GM18858 (cell line): ENCODE measurements around the gene PLA2G4F.

ENCODE experiments used
- ATAC-seq: cut with Tn5 transposase; IDR thresholded peaks from one replicate; pipeline ENCODE4 v1.9.1; 2021; ENCODE audit not compliant: unreplicated experiment

PLA2G4F gene

DNA sequence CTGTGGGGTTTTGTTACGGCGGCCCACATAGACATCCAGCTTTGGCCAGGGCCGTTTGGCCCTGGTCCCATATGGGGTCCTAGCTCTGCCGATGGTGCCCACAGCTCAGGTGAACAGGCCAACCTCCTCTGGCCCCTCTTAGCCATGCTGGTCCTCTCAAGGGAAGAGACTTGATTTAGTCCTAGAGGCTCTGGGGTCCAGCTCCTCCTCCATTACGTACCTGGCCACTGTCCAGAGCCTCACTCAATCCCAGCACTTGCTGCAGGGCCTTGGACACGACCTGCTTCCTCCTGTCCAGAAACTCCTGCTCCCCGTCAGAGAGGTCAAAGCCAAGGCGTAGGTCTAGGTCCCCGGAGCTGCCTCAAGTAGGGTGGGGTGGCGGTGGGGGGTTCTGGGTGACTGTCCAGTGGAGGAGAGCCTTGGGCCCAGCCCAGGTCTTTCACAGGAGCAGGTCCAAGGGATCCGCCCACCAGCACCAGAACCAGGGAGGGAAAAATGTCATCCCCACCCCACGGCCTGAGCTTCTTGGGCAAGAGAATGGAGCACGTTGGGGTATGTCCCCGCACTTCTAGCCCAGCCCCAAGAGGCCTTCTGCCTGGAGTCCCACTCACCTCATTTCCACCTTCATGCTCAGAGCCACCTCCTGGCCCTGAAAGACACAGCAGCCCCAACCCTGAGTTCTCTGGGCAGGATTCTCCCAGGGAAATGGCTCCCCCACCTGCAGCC is 6.8 kb downstream of the PLA2G4F start:
- no peak for ATAC-seq

DNA sequence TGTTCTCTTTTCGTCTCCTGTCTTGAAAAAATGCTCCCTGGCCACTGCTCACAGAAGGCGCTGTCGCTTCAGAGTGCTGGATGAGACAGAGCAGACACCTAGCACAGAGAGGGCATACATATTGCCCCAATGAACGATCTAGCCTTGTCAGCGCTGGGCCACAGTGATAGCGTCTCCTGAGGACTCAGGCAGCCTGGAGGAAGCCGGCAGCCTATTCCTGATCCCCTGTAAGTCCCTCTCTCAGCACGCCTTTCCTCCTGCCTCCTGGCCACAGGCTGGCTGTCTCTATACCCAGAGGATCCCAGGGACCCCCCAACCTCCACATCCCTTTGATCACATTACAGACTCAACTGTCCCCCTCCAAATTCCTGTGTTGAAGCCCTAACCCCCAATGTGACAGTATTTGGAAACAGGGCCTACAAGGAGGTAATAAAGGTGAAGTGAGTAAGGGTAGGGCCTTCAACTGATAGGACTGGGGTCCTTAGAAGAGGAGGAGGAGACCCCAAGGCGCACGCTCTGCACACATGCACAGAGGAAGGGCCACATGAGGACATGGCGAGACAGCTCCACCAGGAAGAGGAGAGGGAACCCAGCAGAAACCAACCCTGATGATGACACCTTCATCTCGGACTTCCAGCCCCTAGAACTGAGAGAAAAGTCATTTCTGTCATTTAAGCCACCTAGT is 7.5 kb downstream of the PLA2G4F start:
- no peak for ATAC-seq

DNA sequence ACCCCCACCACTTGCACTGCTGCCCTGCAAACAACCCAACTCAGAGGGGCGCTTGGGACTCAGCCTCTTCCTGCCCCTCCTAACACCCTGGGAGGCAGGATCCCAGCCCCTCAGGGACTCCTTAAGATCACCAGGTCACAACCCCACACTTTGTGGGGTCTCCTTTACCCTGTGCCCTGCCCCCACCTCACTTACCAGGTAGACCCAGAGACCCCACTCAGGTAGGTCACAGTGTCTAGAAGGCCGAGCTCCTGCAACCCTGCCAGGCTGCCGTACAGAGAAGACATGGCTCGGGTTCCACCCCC is 9.1 kb downstream of the PLA2G4F start:
- no peak for ATAC-seq

DNA sequence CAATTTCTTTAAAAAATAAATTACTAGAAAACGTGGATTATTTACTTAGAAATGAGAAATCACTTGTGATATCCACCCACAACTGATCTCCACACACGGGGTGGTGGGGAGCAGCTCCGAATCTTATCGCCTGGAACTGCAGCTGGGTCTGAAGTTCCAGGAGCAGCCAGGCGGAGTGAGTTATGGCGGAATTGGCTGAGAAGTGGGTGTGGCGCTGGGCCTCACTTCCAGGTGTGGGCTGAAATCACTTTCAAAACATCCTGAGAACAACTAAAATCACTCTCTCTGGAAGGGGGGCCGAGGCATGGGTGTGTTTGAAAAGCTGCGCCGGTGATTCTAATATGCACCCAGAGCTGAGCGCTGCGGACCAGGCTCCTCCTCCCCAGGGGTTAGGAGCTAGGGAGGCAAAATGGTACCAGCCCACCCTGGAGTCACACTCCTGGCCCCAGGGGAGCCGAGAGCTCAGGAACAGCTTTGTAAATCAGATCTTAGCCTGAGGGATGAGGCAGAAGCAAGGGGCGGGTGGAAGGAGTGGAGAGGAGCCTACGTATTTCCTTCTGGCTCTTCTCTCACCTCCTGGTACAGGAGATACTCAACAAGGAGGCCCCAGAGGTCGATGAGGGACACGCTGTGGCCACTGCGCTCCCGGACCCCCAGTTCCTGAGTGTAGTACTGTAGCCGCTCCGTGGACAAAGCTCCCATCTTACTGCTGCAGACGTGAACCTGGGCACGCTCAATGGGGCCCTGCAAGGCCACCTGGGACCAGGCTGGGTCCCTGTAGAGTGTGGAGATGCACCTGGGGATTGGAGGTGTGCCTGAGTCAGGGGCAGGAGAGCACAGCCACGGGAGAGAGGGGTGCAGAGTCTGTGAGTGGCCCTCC is 9.6 kb downstream of the PLA2G4F start:
- no peak for ATAC-seq

DNA sequence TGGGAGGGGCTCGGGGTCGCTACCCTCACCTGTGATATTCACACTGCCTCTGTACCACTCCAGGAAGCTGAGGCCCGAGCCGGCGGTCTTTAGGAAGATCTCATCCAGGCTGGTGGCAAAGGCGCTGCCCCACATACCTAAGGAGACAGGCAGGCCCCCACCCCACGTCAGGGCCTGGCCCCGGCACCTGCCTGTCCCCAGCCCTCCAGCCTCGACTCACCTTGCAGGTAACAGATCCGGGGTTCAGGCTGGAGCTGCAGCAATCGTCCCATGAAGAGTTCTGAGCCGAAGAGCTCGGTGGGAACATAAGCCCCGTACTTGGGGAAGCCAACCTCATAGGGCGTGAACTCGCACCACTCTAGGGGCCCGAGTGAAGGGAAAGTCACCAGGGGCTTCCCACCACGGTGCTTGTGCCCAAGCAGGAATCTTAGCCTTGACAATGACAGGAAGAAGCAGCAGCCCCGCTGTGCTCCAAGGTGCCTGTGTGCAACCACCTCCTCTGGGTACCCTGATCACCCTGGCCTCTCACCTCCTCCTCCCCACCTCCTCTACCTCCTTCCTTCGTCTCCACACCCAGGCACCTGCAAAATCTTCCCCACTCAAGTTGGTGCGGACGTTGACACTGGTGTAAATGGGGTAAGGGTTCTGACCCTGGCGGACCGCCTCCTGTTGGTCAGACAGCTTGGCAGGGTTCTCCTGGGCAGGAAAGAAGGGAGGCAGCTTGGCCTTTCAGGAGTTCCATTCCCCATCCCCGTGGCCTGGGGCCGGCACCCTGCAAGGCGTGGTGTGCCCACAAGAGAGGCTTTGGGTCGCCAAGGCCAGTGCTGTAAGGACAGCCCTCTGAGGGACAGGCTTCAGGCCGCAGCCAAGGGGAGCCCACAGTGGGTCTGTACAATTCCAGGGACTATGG is 10.6 kb downstream of the PLA2G4F start:
- no peak for ATAC-seq

DNA sequence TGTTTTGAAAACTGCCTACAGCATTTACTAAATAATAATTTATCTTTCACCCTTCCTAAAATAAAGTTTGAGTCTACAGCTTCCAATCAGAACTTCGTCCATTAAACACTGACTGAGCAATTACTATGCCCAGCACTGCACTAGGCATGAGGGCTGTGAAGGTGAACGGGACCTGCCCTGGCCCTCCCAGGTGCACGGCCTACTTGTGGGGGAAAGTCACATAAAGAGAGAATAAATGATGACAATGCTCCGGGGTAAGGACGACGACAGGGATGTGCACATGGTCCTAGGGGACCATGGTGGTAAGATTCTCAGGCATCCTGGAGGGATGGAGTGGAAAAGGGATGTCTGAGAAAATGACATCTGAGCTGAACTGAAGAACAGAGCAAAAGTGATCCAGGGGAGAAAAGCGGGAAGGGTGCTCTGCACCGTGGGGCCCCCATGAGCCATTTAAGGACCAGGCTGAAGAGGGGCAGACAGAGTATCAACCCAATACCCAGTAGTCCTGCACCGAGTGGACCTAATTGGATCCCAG is 11.5 kb downstream of the PLA2G4F start:
- ATAC-seq = no peak

DNA sequence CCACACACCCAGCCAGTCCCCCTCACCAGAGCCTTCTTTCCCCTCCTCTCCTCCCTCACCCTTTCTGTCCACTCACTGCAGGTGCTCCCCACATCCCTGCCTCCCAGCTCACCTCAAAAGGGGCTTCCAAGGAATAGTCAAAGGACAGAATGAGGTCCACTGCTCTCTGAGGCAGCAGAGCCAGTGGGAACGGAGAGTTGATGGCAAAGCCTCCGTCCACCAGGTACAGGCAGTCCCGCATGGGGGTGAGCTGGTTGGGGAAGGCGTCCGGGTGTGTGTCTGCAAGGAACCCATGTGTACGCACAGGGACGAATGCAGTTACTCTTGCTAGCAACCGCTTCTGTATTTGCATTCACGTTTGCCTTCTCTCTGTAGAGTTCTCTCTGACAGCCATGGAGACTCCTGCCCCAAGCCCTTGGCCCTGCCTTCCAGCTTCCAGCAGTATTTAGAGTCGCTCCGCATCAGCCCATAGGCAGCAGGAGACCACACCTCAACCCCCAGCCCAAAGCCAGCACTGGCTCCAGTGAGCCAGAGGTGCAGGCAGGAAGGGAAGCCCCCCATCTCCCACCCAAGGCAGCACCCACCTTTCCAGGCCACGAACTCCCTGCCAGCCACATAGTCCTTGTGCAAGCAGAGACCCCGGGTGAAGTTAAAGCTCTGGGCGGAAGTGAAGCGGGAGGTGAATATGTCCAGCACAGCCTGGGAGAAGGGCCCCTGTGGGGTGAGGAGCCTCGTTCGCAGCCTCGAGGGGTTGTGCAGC is 12.4 kb downstream of the PLA2G4F start:
- ATAC-seq = no peak

DNA sequence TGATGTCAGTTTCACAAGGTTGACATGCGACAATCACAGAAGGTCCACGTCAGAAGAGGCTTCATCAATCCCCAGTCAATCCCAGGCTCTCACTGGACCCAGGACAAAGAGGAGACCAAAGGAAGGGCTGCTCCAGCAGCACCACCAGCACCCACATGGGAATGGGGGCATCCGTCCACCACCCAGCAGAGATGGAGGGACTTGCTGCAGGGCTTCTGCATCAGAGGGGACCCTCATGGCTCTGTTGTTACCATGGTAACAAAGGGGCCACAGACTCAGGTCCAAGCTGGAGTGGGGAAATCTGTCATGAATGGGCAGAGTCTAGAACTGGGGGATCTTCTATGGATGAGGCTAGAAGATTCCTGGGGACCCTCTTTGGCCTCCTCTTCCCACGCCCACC is 13.1 kb downstream of the PLA2G4F start:
- ATAC-seq = no peak

DNA sequence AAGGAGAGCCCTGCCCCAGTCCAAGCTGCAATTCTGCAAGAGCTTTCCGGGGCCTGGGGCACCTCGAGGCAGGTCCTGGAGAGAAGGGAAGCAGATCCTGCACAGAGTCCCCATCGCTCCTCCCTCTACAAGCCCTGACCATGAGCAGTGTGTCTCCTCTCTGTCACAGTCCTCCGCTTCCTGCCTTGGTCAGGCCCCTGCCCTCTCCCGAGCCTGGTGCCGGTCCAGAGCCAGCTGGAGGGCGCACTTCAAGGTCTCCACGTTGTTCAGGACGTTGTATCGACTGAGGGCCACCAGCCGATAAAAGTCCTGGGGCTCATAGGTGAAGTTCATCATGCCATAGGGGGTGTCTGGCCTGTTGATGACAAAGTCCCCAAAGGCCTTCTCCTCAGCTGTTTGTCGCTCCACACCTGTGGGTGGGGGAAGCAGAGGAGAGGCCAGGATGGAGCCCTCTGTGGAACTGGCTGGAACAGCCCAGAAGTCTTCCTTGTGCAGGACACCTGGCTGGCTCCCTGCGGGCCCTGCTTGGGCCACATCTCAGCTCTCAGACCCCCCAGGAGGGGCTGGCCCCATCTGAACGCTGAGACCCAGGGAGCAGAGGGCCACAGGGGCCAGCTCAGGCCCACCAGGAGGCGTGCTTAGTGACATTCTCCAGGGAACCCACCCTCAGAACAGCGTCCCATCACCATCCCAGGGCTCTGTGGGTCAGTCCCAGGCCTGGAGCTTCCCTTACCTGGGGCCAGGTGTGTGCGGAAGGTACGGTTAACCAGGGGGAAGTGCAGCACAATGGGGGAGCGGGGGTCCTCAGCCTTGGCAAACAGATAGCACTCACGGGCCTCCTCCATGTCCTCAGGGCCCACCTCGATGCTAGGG is 14.4 kb downstream of the PLA2G4F start:
- ATAC-seq = no peak

DNA sequence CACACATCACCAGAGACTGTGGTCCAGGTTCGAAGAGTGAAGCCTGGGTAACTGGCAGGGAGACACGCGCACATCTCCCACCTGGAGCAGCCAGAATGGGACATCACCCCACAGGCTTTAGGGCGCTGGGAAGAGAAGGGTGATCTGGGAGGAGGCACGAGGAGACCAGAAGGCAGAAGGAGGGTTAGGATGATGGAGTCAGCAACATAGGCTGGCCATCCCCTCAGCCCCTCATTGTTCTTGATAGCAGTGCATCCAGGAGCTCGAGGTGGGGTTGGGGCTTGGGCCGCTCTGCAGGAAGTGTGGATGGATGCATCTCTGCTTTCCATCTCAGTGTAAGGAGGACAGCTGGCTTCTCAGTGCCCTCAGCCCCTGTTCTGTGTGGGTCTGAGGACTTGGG is 15.2 kb downstream of the PLA2G4F start:
- no peak for ATAC-seq

DNA sequence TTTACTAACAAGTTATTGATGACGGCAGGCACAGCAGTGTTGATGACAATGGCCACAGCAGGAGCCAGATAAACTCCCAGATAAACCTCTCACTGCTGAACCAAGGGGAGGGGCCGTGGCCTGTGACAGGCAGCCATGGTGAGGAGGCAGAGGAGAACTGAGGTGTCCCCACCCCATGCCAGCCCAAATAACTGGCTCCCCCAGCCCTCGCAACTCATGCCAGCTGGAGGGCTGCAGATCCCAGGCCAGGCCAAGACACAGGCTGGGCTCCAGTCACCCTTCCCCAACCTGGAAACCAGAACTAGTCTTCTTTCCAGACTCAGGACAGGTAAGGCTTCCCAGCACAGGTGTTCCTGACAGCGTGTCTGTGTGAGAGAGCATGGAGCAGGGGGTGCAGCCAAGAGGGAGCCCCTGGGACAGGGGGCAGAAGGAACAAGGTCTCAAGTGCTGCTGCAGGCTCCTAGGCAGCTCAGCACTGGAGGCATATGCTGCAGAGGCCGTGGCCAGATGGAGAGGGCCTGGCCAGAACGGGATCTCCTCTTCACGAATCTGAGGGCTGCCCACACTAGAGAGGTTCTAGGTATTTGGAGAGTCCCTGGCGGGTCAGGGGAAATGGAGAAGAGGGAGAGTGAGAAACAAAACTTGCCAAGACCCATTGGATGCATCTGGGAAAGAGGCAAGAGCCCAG is 15.9 kb downstream of the PLA2G4F start:
- ATAC-seq = no peak

DNA sequence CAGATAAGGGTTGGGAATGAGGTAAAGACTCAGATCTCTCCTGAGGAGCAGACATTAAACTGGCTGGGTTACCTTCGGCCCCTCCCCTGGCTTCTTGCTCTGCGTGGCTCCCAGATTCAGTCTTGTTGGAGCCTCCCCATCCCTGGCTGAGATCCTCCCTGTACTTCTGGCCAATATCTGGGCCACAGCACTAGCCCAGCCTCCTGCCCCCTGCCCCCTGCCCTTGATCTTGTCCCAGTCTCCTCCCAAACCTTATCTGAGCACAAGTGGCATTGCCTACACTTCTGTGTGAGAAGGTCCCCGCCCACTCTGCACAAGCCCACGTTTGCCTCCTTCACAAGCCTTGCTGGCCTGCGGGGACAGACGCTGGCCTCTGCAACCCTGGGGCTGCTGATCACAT is 16.8 kb downstream of the PLA2G4F start:
- no peak for ATAC-seq

DNA sequence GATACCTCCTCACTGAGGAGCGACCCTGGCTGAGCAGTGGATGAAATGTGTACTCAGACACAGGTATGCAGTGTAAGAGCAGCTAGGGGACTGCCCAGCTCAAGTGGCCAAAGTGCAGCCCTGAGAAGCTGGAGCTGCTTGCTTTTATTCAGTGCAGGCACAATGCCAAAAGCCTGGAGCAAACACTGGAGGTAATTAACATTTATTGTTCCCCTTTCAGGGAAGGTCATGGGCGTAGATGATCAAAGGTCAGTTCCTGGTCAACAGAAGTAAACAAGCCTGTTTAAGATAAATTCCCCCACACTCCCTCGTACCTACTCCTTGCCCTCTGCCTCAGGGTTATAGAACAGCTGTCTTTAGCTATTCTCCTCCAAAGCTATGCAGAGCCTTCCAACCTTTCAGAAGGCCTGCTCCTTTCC is 17.5 kb downstream of the PLA2G4F start:
- no peak for ATAC-seq

DNA sequence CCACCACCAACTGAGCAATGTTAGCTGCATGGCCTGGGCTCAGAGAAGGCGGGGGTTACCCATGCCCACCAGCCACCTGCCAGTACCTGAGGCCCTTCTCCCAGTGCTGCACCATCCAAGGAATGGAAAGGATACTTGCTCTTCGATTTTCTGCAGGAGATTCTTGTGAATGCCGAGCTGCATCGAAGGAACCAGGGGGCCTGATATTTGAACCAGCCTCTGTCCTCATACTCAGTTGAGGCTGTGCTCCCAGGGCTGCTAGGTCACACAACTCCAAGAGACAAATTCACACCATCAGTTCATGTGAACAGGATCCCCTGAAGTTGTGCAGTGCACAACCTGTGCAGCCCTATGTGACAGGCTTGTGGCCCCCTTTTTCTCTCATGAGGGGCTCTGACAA is 18.0 kb downstream of the PLA2G4F start:
- ATAC-seq = no peak

DNA sequence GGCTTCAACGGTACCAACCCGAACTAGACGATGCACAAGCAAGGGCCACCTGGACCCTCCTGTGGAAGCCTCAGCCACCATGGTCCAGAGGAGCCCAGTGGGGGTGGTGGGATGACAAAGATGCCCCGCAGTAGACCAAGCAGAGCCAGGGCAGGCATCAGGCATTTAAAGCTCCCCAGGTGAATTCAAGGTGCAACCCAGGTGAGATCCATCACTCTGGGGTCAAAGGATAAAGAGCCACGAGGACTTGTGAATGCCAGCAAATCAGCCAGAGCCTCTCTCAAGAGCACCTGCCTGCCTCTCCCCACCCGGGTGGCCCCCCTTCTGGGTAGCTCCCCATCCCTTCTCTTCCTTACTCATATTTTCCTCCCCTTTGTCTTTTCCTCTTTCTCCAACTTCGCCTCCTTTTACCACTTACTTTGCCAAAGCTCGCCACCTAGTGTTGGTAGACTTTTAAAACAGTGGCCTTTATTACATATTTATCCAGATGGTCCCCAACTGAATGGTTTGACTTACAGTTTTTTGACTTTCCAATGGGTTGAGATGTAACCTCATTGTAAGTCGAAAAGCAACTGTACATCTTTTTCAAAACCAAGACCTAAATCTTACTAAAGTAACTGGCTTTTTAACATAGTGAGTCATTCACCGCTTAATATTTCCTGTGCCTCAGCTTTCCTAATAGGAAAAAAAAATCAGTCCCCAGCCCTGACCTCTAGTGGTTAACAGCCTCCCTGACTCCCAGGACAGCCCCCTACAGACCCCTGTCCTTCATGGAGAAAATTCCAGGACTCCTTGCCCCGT is 18.8 kb downstream of the PLA2G4F start:
- ATAC-seq = no peak

DNA sequence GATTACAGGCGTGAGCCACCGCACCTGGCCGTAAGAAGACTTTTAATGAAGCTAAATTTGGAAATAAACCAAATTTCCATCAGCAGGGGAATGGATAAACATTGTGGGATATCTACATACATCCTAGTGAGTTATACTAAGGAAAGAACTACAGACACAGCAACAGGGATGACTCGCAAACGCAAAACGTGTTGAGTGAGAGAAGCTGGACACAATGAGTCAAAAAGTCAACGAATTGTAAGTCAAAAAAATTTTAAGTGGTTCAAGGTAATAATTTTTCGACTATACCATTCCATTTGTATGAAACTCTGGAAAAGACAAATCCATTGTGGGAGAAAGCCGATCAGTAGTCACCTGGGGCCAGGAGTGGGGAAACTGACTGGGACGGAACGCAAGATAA is 19.9 kb downstream of the PLA2G4F start:
- no peak for ATAC-seq

DNA sequence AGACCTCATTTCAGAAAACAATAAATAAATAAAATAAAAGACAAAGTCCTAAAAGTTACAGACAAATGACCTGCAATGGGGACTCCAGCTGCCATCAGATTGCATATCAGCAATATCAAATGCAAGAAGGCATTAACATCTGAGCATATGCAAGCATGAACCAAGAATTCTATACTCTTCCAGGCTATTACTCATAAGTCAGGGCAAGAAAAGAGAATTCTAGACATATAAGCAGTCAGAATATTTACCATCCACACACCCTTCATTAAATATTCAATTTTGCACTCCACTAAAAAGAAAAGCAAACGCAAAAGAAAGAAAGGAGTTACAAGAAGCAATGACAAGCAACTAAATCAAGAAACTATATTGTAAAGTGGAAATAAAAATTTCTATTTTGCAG is 21.1 kb downstream of the PLA2G4F start:
- no peak for ATAC-seq
